PFSK-1 (cell line): Measurements from ENCODE around the gene GNA15.

Experiments used
- FOXP2 ChIP-seq: optimal IDR thresholded peaks from 2 replicates; pipeline ENCODE3; 2011; ENCODE audit warnings: borderline replicate concordance, control low read depth, inconsistent platforms; ENCODE audit not compliant: insufficient read depth; ENCODE audit errors: extremely low read length, extremely low read depth
- POLR2AphosphoS5 ChIP-seq: IDR thresholded peaks from 2 replicates; pipeline ENCODE4 v1.6.1; 2012; ENCODE audit warnings: low read depth, mild to moderate bottlenecking, control low read depth, low read length, moderate library complexity
- REST ChIP-seq, 2 experiments: IDR thresholded peaks; 2 replicates each; pipeline versions ENCODE4 v1.6.1 to v1.8.0; 2011 to 2012; ENCODE audit warnings: low read depth in 2 of 2, low read length in 2 of 2, control low read depth in 1 of 2, inconsistent platforms in 1 of 2, mild to moderate bottlenecking in 1 of 2, moderate library complexity in 1 of 2; ENCODE audit not compliant: insufficient read depth in 1 of 2
- SIN3A ChIP-seq: IDR thresholded peaks from 2 replicates; pipeline ENCODE4 v1.6.1; 2012; ENCODE audit warnings: mild to moderate bottlenecking, low read length, moderate library complexity, borderline replicate concordance; ENCODE audit not compliant: insufficient read depth
- TAF1 ChIP-seq: IDR thresholded peaks from 2 replicates; pipeline ENCODE4 v1.6.1; 2012; ENCODE audit warnings: low read length, control low read depth, borderline replicate concordance; ENCODE audit not compliant: insufficient read depth

- no peak for TF ChIP-seq POLR2AphosphoS5
- no peak for TF ChIP-seq TAF1
- TF ChIP-seq SIN3A = no peak
- TF ChIP-seq REST (IDR thresholded peaks at IDR 0.05; ENCODE audit: insufficient read depth in 1 of 2, low read depth in 2 of 2, low read length in 2 of 2) = no peak
- no peak for TF ChIP-seq FOXP2
Measured at GRCh38 chr19:3187662-3188511, 52.1 kb downstream of the GNA15 start.
